HG03175 (cell line): Measurements from ENCODE around the gene TNC.

ENCODE experiments used
- ATAC-seq: cut with Tn5 transposase; IDR thresholded peaks from one replicate; pipeline ENCODE4 v1.9.1; 2021; ENCODE audit warnings: mild to moderate bottlenecking, moderate library complexity; ENCODE audit not compliant: unreplicated experiment

TNC gene

DNA sequence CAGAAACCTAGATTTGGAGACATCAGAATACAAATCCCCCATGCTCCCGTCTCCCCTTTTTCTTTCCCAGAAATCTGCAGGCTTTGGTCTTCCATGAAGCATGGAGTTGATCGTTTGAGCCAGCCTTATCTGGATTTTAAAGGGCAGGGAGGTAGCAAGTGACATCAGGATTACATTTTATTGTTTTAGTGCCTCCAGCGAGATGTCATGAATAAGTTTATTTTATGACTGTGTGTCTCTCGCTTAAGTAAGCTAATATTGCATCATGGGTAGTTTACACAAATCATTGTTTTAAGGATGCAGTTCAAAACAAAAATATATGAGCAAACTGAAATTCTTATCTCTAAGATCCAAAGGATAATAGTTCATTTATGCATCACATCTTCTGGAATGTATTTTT is 136.9 kb downstream of the TNC start:
- ATAC-seq = no peak

DNA sequence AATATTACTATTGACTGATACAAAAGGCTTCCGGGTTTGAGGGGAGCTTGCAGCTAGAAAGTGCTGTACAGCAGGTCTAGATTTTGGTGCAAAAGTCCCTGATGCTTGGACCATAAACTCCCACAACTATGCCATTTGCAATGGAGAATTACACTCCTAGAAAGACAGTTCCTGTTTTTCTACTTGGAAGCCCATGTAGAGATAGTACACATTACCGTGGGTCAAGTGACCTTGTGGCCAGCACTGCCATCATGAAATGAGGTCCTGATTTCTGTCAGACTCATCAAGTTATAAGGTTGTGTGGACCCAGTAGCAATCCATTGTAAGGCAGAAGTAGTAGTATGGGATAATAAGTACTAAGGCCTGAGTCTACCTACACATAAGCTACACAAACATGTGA is 144.7 kb downstream of the TNC start:
- no peak for ATAC-seq

DNA sequence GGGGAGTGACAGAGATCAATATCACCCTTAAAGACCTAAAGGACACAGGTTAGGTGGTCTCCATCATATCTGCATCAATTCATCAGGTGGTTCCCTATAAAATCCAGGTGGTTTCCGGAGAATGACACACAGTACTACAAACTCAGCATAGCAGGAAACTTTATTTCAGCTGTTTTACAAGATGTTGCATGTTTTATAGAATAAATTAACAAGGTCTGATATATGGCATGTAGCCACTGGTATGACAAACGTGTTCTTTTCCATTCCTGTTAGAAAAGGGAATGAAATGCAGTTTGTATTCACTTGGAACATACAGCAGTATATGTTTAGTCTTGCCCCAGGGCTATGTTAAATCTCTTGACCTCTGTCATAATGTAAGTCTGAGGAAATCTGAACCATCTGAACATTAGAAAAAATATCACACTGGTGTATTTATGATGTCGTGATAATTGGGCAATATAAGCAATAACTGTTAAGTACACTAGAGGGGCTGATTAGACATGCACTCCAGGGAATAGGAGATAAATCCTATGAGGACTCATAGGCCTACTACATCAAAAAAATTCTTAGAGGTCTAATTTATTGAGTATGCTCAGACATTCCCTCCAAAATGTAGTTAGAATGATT is 145.3 kb downstream of the TNC start:
- ATAC-seq = no peak
